NCI-H1048 (cell line): ENCODE measurements around the gene CAMK2N2.

ENCODE experiments used
- DNase-seq: peaks from one replicate; lab custom pipeline; 2025; lab: John Stamatoyannopoulos, UW

CAMK2N2 gene

GRCh38 chr3:184211718-184212117 is 49.6 kb downstream of the CAMK2N2 start:
- no peak for DNase-seq

GRCh38 chr3:184211297-184211696 is 50.1 kb downstream of the CAMK2N2 start:
- DNase-seq = no peak
